Stimulated activated CD4-positive, alpha-beta T cell treated with anti-CD3 and anti-CD28 coated beads, Interleukin-15, amount 100 ng/mL, for 1 hour (primary cell): ENCODE results near the gene PPP1R15B.

Source experiments
- DNase-seq, 2 donors: peaks; one replicate each; pipeline ENCODE4 v3.0.0-alpha.2; 2020; ENCODE audit warnings: low read depth in 1 of 2, low spot score in 1 of 2

The PPP1R15B gene

DNA sequence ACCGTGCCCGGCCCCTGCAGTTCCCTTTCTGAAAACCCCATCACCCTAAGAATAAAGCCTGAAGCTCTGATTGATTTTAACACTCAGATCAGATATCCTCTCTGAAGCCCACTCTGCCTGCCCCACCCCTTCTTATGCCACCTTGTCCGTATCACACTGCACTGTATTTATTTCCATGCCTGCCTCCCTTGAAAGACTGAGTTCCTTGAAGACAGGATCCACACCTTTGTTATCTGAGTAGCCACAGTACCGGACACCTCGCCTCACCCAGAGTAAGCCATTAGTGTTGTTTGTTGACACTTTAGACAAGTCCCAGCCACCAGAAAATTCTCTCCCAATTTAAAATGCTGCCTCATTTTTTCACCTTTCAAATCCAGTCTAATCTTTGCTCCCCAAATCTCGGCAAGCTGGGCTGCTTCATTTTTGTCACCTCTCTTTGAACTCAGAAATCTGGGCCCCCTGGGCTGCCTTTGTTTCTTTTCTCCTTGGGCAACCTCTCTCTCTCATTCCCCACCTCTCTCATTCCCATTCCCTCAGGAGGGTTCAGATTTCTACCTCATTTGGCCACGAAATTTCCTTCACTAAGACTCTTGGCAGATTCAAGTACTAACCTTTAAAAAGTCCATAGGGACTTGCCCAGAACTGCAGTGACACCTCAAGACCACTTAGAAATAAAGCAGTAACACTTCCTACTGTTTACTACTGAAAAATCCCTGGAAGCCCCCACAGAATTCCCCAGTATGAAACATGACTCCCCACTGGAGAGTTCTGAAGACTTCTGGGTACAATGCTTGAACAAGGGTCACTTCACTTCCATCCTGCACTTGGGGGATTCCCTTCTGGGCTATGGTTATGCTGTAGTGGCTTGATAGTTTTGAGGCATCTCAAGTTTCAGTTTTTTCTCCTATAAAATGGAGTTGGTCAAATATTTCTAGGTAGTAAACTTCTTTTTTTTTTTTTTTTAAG, 8.7 kb upstream of the PPP1R15B start:
- DNase-seq, result no peak

DNA sequence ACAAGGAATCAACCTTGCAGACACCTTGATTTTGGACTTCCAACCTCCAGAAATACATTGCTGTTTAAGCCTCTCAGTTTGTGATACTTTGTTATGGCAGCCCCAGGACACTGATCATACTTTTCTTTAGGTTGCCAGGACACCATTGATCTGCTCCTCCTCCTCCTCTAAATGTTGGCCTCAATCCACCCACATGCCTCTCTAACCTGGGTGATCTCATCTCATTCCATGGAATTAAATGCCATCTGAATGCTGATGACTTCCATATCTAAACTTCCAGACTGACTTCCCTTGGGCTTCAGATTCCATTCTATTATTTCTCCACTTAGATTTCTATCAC, 7.4 kb upstream of the PPP1R15B start:
- no peak for DNase-seq

DNA sequence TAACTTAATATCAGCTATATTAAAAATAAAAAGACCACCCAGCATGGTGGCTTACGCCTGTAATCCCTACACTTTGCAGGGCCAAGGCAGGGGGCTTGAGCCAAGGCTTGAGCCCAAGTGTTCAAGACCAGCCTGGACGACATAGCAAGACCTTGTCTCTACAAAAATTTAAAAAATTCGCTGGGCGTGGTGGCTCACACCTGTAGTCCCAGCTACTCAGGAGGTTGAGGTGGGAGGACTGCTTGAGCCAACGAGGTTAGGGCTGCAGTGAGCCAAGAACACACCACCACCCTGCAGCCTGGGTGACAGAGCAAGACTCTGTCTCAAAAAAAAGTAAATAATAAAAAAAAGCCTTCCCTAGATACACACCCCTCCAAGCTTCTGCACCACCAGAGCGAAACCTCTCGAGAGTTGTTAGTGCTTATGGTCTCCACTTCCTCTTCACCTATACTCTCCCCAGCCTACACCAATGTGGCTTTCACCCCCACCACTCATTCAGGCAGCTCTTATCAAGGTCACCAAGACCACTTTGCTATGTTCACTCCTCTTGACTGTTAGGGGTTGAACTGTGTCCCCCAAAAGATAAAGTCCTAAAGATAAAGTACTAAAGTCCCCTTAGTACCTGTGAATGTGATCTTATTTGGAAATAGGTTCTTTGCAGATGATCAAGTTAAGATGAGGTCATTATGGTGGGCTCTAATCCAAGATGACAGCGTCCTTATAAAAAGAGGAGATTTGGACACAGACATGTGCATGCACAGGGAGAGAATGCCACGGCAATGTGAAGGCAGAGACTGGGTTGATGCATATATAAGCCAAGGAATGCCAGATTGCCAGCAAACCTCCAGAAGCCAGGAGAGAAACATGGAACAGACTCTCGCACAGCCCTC, 6.8 kb upstream of the PPP1R15B start:
- no peak for DNase-seq

DNA sequence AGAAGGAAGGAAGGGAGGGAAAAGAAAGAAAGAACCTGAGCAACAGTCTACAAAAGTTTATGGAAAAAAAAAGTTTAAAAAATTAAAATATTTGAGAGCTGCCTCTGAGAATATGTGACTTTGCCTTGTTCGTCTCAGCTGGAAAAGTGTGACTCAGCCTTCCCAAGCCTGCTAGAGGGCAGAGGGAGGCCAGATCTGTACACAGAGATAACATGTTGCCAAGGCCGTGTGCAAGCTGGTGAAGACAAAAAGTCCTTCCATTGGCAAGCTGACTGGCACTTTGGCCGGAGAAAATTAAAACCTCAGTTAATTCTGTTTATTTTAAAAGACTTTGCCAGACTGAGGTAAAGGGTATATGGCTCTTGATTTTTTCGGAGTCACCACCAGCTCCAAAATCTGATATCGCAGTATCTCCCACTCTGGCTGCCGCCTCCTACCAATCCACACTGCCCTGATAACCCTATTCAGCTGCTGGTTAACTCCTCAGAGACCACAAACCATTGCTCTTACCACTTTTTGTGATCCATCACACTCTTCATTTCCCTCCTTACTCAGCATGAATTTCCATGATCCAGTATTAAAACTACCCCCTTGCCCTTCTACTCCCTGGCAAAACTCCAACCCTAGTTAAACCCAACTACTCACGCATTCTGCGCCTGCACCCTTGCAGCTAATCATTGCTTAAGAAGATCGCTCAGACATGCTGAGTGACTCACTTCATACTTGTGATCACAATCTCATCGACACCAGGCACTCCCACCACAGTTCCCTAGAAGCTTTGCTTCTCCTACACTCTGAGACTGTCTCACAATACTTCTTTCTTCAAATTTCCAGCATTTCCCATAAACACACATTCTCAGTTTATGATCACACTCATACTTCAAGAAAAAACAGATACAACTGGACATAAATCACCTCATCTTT, 5.7 kb upstream of the PPP1R15B start:
- DNase-seq, result no peak

DNA sequence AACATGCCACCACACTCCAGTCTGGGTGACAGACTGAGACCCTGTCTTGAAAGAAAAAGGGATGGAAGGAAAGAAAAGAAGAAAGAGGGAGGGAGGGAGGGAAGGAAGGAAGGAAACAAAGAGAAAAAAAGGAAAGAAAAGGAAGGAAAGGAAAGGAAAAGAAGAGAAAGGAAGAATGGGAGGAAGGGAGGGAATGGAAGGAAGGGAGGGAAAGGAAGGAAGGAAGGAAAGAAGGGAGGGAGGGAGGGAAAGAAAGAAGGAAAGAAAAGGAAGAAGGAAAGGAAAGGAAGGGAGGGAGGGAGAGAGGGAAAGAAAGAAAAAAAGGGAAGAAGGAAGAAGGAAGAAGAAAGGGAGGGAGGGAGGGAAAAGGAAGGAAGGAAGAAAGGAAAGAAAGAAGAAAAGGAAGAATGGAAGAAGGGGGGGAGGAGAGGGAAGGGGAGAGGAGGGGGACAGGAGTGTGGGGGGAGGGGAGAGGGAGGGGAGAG, 5.0 kb upstream of the PPP1R15B start:
- DNase-seq, result no peak

GRCh38 chr1:204415351-204415750, 3.7 kb upstream of the PPP1R15B start:
- no peak for DNase-seq

GRCh38 chr1:204414016-204414415, 2.4 kb upstream of the PPP1R15B start:
- DNase-seq, result no peak

- DNase-seq, result no peak
Observed at GRCh38 chr1:204413170-204413535, 1.5 kb upstream of the PPP1R15B start.

DNA sequence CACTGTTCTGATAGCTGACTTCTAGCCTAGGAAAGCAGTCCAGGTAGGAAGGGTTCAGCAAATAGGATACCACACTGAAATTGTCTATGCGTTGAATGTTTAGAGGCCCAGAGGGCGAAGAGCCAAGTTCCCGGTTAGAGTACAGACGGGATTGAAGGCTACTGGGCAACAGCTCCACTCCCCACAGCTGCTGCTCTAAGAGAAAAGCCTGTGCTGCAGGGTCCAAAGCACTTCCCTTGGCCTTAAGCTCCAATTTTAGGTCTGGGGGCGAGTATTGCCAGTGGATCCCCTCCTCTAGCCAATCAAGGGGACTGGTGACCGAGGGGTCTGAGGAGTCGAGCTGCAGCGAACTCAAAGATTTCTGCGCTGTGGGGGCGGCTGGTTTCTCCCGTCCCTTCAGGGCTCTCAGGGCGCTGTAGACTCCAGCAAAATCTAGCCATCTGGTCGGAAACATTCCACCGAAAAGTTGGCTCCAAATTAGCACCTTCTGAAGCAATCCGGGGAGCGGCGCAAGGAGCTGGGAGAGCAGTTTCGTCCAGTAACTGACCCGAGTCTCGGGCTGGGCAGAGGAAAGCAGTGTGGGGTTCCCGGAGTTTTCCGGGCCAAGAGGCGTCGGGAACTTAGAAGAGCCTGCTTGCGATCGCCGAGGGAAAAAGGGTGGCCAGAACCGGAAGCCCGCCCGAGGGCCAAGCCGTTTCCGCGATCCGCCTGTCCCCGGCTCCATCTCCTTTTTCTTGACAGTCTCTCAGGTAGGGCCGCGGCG, 748 bp downstream of the PPP1R15B start:
- DNase-seq, result no peak

- DNase-seq, result no peak
Observed at GRCh38 chr1:204409836-204410687, 1.6 kb downstream of the PPP1R15B start.

- no peak for DNase-seq
Observed at GRCh38 chr1:204409123-204409522, 2.5 kb downstream of the PPP1R15B start.

GRCh38 chr1:204408602-204409001, 3.0 kb downstream of the PPP1R15B start:
- DNase-seq, result no peak

- no peak for DNase-seq
Observed at GRCh38 chr1:204408074-204408507, 3.5 kb downstream of the PPP1R15B start.

DNA sequence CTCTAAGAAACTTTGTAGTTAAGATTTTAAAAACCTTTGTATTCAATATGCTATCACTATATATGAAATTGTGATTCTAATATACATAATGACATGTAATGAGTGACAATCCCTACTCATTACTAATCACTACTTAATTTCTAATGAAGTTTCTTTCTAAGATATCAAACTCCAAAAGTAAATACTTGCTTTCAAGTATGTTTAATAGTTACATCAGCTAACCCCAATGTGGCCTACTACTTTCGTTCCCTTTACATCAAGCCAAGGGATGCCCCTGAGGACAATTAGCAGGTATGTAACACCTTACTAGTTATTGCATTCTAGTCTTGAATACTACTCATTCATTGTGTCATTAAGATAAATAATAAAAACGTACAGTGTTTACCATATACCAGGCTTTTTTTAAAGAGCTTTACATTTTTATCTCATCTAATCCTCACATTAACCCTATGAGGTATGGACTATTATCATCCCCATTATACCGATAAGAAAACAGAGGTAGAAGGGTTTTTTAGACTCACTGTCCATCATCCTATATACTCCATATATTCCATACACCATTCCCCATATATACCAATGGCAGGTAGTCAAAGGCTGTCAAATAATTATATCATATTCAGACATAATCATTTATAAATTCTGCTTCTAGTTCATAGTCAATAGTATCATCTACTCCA, 4.2 kb downstream of the PPP1R15B start:
- DNase-seq, result no peak

DNA sequence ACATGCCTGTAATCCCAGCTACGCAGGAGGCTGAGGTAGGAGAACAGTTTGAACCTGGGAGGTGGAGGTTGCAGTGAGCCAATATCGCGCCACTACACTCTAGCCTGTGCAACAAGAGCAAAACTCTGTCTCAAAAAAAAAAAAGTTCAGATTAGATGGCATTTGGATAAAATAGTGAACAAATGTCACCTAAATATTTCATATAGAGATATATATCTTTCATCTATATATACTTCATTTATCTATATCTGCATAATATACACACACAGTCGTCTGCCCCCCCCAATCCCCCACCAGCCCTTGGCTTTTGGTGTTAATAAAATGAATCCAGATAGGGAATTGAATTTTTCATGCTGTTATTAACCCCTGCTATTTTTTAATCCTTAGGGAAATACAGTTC, 5.0 kb downstream of the PPP1R15B start:
- DNase-seq, result no peak

DNA sequence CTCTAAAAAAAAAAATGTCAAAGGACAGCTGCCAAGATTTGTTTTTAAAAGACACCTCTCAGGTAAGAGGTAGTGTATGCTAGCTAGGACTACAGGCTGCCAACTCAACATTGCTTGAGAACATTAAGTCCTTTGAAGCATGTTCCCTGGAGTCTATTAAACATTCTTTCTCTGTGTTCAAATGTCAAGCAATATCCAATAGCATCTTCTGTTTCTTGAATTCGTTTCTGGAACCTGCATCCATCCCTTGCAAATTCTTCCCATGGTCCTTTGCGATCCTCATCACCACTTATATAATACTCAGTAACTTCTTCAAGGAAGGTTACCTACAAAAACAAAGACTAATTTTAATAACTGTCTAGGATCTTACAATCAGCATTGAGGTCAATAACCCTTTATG, 5.6 kb downstream of the PPP1R15B start:
- no peak for DNase-seq

DNA sequence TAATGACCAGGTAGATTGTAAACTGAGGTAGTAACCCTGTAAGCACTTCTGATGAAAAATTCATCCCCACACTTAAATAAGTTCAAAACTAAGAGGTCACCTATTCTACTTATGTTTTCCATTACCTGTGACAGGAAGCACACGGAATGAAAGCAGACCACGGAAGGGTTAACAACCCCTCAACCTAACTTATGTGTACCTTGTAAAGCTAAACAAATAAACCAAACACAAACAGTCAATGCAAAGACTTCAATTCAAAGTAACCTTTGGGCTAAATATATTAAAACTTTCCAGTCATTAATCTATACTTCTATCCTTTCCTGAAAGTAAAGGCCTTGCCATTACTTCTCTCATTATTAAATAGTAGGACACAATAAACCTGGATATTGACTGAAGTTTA, 7.0 kb downstream of the PPP1R15B start:
- DNase-seq, result no peak

- DNase-seq, result no peak
Observed at GRCh38 chr1:204402391-204402790, 9.2 kb downstream of the PPP1R15B start.

- no peak for DNase-seq
Observed at GRCh38 chr1:204401730-204402129, 9.9 kb downstream of the PPP1R15B start.
